DOHH2 (cell line): ENCODE results near the gene TMEM176A.

Source experiments
- EZH2phosphoT487 ChIP-seq: fragments of 200-600 bp; sonication (generic); IDR thresholded peaks from 2 replicates; pipeline ENCODE4 v1.6.1; 2017; ENCODE audit warnings: borderline replicate concordance, mild to moderate bottlenecking, antibody characterized with exemption, low read length, moderate library complexity, mixed read lengths
- TF ChIP-seq, protein P1 (sequence below): fragments of 200-600 bp; sonication (generic); IDR thresholded peaks from one replicate; pipeline ENCODE4 v1.5.1; 2014; ENCODE audit warnings: antibody characterized with exemption, mild to moderate bottlenecking, low read depth, low read length; ENCODE audit not compliant: poor library complexity, severe bottlenecking

DNA sequence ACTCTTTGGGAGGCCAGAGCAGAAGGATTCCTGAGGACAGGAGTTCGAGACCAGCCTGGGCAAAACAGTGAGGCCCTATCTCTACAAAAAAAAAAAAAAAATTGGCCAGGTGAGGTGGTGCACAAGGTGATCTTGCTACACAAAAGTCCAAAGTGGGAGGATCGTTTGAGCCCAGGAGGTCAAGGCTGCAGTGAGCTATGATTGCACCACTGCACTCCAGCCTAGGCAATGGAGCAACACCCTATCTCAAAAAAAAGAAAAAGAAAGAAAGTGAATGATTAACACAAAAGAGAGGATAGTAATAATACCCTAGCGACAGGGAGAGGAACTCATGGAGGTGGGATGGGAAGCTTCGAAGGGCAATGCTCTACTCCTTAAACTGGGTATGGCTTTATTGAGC, 30.8 kb upstream of the TMEM176A start:
- TF ChIP-seq, protein P1, sequence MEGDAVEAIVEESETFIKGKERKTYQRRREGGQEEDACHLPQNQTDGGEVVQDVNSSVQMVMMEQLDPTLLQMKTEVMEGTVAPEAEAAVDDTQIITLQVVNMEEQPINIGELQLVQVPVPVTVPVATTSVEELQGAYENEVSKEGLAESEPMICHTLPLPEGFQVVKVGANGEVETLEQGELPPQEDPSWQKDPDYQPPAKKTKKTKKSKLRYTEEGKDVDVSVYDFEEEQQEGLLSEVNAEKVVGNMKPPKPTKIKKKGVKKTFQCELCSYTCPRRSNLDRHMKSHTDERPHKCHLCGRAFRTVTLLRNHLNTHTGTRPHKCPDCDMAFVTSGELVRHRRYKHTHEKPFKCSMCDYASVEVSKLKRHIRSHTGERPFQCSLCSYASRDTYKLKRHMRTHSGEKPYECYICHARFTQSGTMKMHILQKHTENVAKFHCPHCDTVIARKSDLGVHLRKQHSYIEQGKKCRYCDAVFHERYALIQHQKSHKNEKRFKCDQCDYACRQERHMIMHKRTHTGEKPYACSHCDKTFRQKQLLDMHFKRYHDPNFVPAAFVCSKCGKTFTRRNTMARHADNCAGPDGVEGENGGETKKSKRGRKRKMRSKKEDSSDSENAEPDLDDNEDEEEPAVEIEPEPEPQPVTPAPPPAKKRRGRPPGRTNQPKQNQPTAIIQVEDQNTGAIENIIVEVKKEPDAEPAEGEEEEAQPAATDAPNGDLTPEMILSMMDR = no peak
- TF ChIP-seq EZH2phosphoT487 = no peak
